Endodermal cell (in vitro differentiated cells): ENCODE data around the gene ANP32A. TPM values are rescaled to one million over a fixed set of nuclear protein-coding genes. Genes with fewer than 3 reads are reported as not detected.

Experiments used
- DNase-seq: peaks from one replicate; pipeline ENCODE4 v3.0.0-alpha.2; 2017
- H3K27ac ChIP-seq: 2 replicates; pipeline ENCODE4 v1.5.1; 2013; ENCODE audit warnings: mild to moderate bottlenecking, low read depth, low read length, moderate library complexity
- H3K27me3 ChIP-seq: 2 replicates; pipeline ENCODE4 v1.6.1; 2013; ENCODE audit warnings: mild to moderate bottlenecking, low read length, moderate library complexity; ENCODE audit not compliant: insufficient read depth, control insufficient read depth, poor library complexity, severe bottlenecking
- H3K36me3 ChIP-seq: 2 replicates; pipeline ENCODE4 v1.7.0; 2013; ENCODE audit warnings: mild to moderate bottlenecking, low read length, moderate library complexity; ENCODE audit not compliant: control insufficient read depth, insufficient read depth
- H3K4me1 ChIP-seq: one replicate; pipeline ENCODE4 v1.7.0; 2013; ENCODE audit warnings: low read length; ENCODE audit not compliant: control insufficient read depth, insufficient read depth
- H3K4me3 ChIP-seq: 2 replicates; pipeline ENCODE4 v1.5.1; 2013; ENCODE audit warnings: mild to moderate bottlenecking, low read length, moderate library complexity
- H3K9ac ChIP-seq: 2 replicates; pipeline ENCODE4 v1.6.1; 2013; ENCODE audit warnings: mild to moderate bottlenecking, low read length, moderate library complexity; ENCODE audit not compliant: poor library complexity, severe bottlenecking; ENCODE audit errors: extremely low read depth
- H3K9me3 ChIP-seq: 2 replicates; pipeline ENCODE4 v1.6.1; 2013; ENCODE audit warnings: mild to moderate bottlenecking, low read length, moderate library complexity; ENCODE audit not compliant: control insufficient read depth
- H3K27ac Mint-ChIP-seq: 2 replicates; pipeline ENCODE4 v1.8.0; 2020; ENCODE audit warnings: mixed read lengths
- H3K27me3 Mint-ChIP-seq: 2 replicates; pipeline ENCODE4 v1.8.0; 2021; ENCODE audit warnings: mild to moderate bottlenecking, mixed read lengths; ENCODE audit not compliant: insufficient read depth
- H3K36me3 Mint-ChIP-seq: 2 replicates; pipeline ENCODE4 v1.8.0; 2020; ENCODE audit warnings: low read depth, mixed read lengths
- H3K4me1 Mint-ChIP-seq: 2 replicates; pipeline ENCODE4 v1.8.0; 2020; ENCODE audit warnings: mixed read lengths
- H3K4me3 Mint-ChIP-seq: 2 replicates; pipeline ENCODE4 v1.8.0; 2020; ENCODE audit warnings: mild to moderate bottlenecking, moderate library complexity, mixed read lengths
- H3K9me3 Mint-ChIP-seq: 2 replicates; pipeline ENCODE4 v1.8.0; 2020; ENCODE audit warnings: mild to moderate bottlenecking, mixed read lengths
- WGBS, 2 experiments: methylation state at CpG; one replicate each; pipeline versions ENCODE4 v1.1.5 to v1.1.7; 2013; ENCODE audit warnings: missing lambda C conversion rate in 2 of 2, mixed read lengths in 1 of 2; ENCODE audit not compliant: insufficient coverage in 1 of 2, insufficient read length in 1 of 2; 5-methylcytosine and 5-hydroxymethylcytosine counted together
- total RNA-seq, 2 donors: library from RNA; stranded (reverse); fragmentation: NEBNext Ultra II Directional in 1 of 2; extraction: Animal tissue kit (Norgen Biotek cat#: 25700) in 1 of 2; gene quantifications; 2 replicates in 1 of 2; 3 replicates in 1 of 2; pipeline ENCODE4 v1.2.1, GENCODE V29; 2021
- TF ChIP-seq, protein P1 (sequence below): fragments of 200-600 bp; sonication (generic); conservative IDR thresholded peaks from 2 replicates; pipeline ENCODE4 v1.5.0; 2021; ENCODE audit warnings: antibody characterized with exemption, mild to moderate bottlenecking

ANP32A gene
- total RNA-seq, 2 donors from 2014 or later = 346 to 385 TPM

DNA sequence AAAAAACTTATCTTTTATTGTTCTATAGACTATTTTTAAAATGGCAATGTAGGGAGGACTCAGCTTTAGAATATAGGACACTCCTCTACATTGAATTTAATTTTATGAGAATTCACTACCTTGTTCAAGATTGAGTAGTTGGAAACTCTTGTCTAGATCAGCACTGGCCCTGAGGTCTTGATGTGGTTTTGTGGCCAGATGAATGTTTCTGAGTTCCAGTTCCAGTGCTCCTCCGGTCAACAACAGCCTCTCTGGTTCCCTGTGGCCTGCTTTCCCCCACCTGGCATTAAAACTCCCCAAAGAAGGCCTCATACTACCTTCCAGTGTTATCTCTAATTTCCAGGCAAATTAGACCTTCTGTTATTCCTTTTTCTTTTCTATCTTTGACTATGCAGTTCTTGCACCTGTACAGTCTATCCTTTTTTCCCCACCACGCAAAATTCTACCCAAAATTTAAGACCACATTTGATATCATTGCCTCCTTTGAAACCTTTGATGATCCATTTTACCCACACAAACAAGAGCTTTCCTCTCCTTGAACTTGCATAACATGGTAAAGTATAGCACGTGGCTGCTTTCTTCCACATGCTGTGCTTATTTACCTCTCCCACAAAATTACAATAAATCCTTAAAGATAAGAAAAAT lies 9.6 kb upstream of the ANP32A start:
- Mint-ChIP-seq H3K27me3 (peaks cover 46% of the 10 kb centered on the region), H3K4me1 (no peaks in the 10 kb centered on the region), H3K9me3 (peaks cover 3% of the 10 kb centered on the region), H3K27ac (no peak overlapping the region), H3K4me3 (no peak overlapping the region), H3K36me3 (no peaks in the 10 kb centered on the region)
- Histone ChIP-seq H3K9me3 (peaks cover 3% of the 10 kb centered on the region), H3K36me3 (no peaks in the 10 kb centered on the region), H3K4me1 (no peaks in the 10 kb centered on the region), H3K27me3 (no peaks in the 10 kb centered on the region), H3K4me3 (no peak overlapping the region), H3K27ac (no peak overlapping the region), H3K9ac (no peak overlapping the region)
- no peak for DNase-seq
- 46 to 59% methylated on average over 2 to 3 of the region's 3 CpGs for WGBS, 2 experiments
- TF ChIP-seq, protein P1, sequence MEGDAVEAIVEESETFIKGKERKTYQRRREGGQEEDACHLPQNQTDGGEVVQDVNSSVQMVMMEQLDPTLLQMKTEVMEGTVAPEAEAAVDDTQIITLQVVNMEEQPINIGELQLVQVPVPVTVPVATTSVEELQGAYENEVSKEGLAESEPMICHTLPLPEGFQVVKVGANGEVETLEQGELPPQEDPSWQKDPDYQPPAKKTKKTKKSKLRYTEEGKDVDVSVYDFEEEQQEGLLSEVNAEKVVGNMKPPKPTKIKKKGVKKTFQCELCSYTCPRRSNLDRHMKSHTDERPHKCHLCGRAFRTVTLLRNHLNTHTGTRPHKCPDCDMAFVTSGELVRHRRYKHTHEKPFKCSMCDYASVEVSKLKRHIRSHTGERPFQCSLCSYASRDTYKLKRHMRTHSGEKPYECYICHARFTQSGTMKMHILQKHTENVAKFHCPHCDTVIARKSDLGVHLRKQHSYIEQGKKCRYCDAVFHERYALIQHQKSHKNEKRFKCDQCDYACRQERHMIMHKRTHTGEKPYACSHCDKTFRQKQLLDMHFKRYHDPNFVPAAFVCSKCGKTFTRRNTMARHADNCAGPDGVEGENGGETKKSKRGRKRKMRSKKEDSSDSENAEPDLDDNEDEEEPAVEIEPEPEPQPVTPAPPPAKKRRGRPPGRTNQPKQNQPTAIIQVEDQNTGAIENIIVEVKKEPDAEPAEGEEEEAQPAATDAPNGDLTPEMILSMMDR = no peak

DNA sequence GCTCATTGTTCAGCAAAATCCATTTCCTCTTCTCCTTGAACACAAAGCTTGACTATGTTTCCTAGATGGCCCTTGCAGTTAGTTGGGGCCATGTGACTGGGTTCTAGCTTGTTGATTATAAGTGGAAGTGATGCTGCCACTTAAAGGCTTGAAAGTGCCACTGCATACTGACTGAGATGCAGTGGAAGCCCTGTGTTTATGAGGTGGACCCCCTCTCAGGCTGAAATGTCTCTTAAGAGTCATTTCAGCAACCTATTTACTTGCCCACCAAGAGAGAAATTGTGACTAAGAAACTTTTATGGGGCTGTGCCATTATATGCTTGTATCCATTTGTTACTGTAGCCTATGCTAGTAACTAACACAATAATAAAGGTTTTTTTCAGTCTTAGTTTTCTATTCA lies 8.4 kb upstream of the ANP32A start:
- Mint-ChIP-seq H3K36me3 (no peaks in the 10 kb centered on the region), H3K4me1 (no peaks in the 10 kb centered on the region), H3K9me3 (no peaks in the 10 kb centered on the region), H3K4me3 (no peak overlapping the region), H3K27ac (no peak overlapping the region), H3K27me3 (peaks cover 41% of the 10 kb centered on the region)
- H3K36me3 ChIP-seq = no peaks in the 10 kb centered on the region
- H3K4me1 ChIP-seq = no peaks in the 10 kb centered on the region
- H3K4me3 ChIP-seq = no peak overlapping the region
- H3K27me3 ChIP-seq = no peaks in the 10 kb centered on the region
- TF ChIP-seq, protein P1 = peak; percentile 69
- no peak for DNase-seq
- H3K9ac ChIP-seq = no peak overlapping the region
- no peaks in the 10 kb centered on the region for H3K9me3 ChIP-seq
- H3K27ac ChIP-seq = no peak overlapping the region

- Mint-ChIP-seq H3K9me3 (no peaks in the 10 kb centered on the region), H3K27me3 (peaks cover 45% of the 10 kb centered on the region), H3K4me1 (peaks cover 18% of the 10 kb centered on the region), H3K36me3 (no peaks in the 10 kb centered on the region), H3K4me3 (no peak overlapping the region), H3K27ac (no peak overlapping the region)
- Histone ChIP-seq H3K4me1 (peaks cover 7% of the 10 kb centered on the region), H3K27ac (no peak overlapping the region), H3K27me3 (no peaks in the 10 kb centered on the region), H3K9me3 (no peaks in the 10 kb centered on the region), H3K9ac (no peak overlapping the region), H3K4me3 (no peak overlapping the region), H3K36me3 (no peaks in the 10 kb centered on the region)
- TF ChIP-seq, protein P1 = no peak
- DNase-seq = no peak
- WGBS, 2 experiments = 19% methylated on average over 2 of the region's 3 CpGs; no CpG with 5 or more reads in 1 of the 2 experiments
These were observed 2.9 kb upstream of the ANP32A start for GRCh38 chr15:68823561-68823960.
